ENCODE data around the gene ZNF512. TPM values are rescaled to one million over a fixed set of nuclear protein-coding genes. Genes with fewer than 3 reads are reported as not detected.

ZNF512 gene
- total and polyA plus RNA-seq, 2 of the 13 experiments (the other 11 are each of a cell fraction or from before 2014, with no cell fraction given) = 29.8 to 31.0 TPM

- 0 out of 2 replicates have a peak, but pooled peaks have one; percentile 0 for TF ChIP-seq HNF1A (IDR thresholded peaks at IDR 0.05; ENCODE audit: low read depth)
- no peak for TF ChIP-seq HNF1A (CRISPR knock-in tag; IDR thresholded peaks at IDR 0.05; ENCODE audit: borderline replicate concordance)
- TF ChIP-seq ZFP36L1 (CRISPR knock-in tag; IDR thresholded peaks at IDR 0.05) = 0 out of 2 replicates have a peak, but pooled peaks have one; percentile 16
- no peak for TF ChIP-seq TGIF2 (CRISPR knock-in tag; IDR thresholded peaks at IDR 0.05)
- no peak for TF ChIP-seq YEATS4 (CRISPR knock-in tag; IDR thresholded peaks at IDR 0.05; ENCODE audit: borderline replicate concordance)
- TF ChIP-seq ISX (CRISPR knock-in tag; conservative IDR thresholded peaks at IDR 0.05) = 0 out of 2 replicates have a peak, but pooled peaks have one; percentile 12
These were observed 611 bp downstream of the ZNF512 start (continued) for GRCh38 chr2:27583390-27583915.

GRCh38 chr2:27584597-27584996 is 1.8 kb downstream of the ZNF512 start:
- Histone ChIP-seq H3K4me3 (replicated peaks in 1 of 3; ENCODE audit: insufficient read depth in 1 of 3, low read depth in 2 of 3, low read length in 3 of 3) (peak overlapping the region; percentile 69 to 97 (median 87); a peak in 5 of 6 replicates), H3K36me3 (replicated peaks in 1 of 2; ENCODE audit: control insufficient read depth in 1 of 2, insufficient read depth in 2 of 2, low read length in 2 of 2) (no peaks in the 10 kb centered on the region; a peak in 1 of 5 replicates), H3K4me2 (ENCODE audit: low read depth, low read length) (peak overlapping the region; percentile 94), H3K27ac (ENCODE audit: extremely low read length, insufficient read depth, low read length) (no peak overlapping the region), H3K27me3 (ENCODE audit: control insufficient read depth in 1 of 2, insufficient read depth in 2 of 2, low read length in 2 of 2) (no peaks in the 10 kb centered on the region; a peak in 1 of 5 replicates), H3K9me3 (ENCODE audit: low read length) (no peaks in the 10 kb centered on the region), H2AFZ (ENCODE audit: low read length) (no peak overlapping the region), H3K79me2 (ENCODE audit: insufficient read depth, low read length) (peaks cover 67% of the 10 kb centered on the region), H4K20me1 (ENCODE audit: insufficient read depth, low read length) (peaks cover 34% of the 10 kb centered on the region), H3K9ac (ENCODE audit: insufficient read depth, low read depth, low read length) (peak overlapping the region; percentile 88), H3K4me1 (ENCODE audit: insufficient read depth, low read length) (peaks cover 54% of the 10 kb centered on the region)
- intact Hi-C loops (cut with micrococcal nuclease; ENCODE audit: unreplicated experiment) (loop anchor here (5.0 kb wide), 1 partner anchor 87 kb away; the partner anchor contains the start of genes FNDC4 and GCKR), in situ Hi-C loops (cut with HindIII; ENCODE audit: extremely low pct_ligation_motif_present, low pct_unique_long_range_greater_than_20kb) (no loop called here)
- DNase-seq (ENCODE audit: low spot score) (no peak), ATAC-seq (no peak), FAIRE-seq (no peak)
- POLR2A ChIA-PET = interaction anchor here (2.3 kb wide), 1 partner anchor 44 kb away, joined by 25 read pairs; the partner anchor contains the start of genes CCDC121 and GPN1
- CTCF ChIA-PET (ENCODE audit: low intra/inter-chr PET ratio, low total read pairs) = no interaction called here
- WGBS (ENCODE audit: low lambda C conversion rate) = 49% methylated on average over 3 of the region's 3 CpGs
- BruUV-seq (replicated peaks) = no TSS peak
- TF ChIP-seq NCOA1 (CRISPR knock-in tag; IDR thresholded peaks at IDR 0.05) (no peak), ZNF264 (CRISPR knock-in tag; IDR thresholded peaks at IDR 0.05) (no peak), GRHL1 (CRISPR knock-in tag; conservative IDR thresholded peaks at IDR 0.05) (no peak), ZNF101 (CRISPR knock-in tag; IDR thresholded peaks at IDR 0.05; ENCODE audit: borderline replicate concordance, low read depth) (no peak), SAP130 (CRISPR knock-in tag; IDR thresholded peaks at IDR 0.05; ENCODE audit: low read depth) (0 out of 2 replicates have a peak, but pooled peaks have one; percentile 8), HMGXB4 (CRISPR knock-in tag; IDR thresholded peaks at IDR 0.05; ENCODE audit: borderline replicate concordance in 1 of 2, low read depth in 1 of 2) (no peak)
